Lung (tissue), 12 donors: ENCODE results near the gene COG1. TPM values are rescaled to one million over a fixed set of nuclear protein-coding genes. Genes with fewer than 3 reads are reported as not detected.

Experiments
- ATAC-seq: fragments of 200-7000 bp; cut with Tn5 transposase; one replicate; pipeline ENCODE4 v1.9.1; 2020; ENCODE audit warnings: moderate number of reproducible peaks; ENCODE audit not compliant: insufficient read depth, low FRiP score
- DNase-seq, 3 donors: peaks; one replicate each; pipeline ENCODE4 v3.0.0-alpha.2; 2013 to 2017
- H3K27ac ChIP-seq, 2 donors: one replicate each; pipeline ENCODE4 v1.5.1; 2013; ENCODE audit warnings: mild to moderate bottlenecking in 2 of 2, moderate library complexity in 2 of 2, control low read depth in 1 of 2, inconsistent platforms in 1 of 2, low read depth in 1 of 2, low read length in 1 of 2
- H3K27me3 ChIP-seq, 3 donors: one replicate each; pipeline ENCODE4 v1.5.1; 2013; ENCODE audit warnings: low read length in 2 of 3; ENCODE audit not compliant: control insufficient read depth in 3 of 3, insufficient read depth in 3 of 3
- H3K36me3 ChIP-seq, 4 donors: one replicate each; pipeline ENCODE4 v1.5.1; 2013; ENCODE audit warnings: low read length in 4 of 4, mild to moderate bottlenecking in 1 of 4, moderate library complexity in 1 of 4; ENCODE audit not compliant: control insufficient read depth in 4 of 4, insufficient read depth in 4 of 4
- H3K4me1 ChIP-seq, 5 donors: one replicate each; pipeline ENCODE4 v1.5.1; 2013; ENCODE audit warnings: low read length in 5 of 5, mild to moderate bottlenecking in 2 of 5, moderate library complexity in 1 of 5; ENCODE audit not compliant: control insufficient read depth in 5 of 5, insufficient read depth in 5 of 5
- H3K4me3 ChIP-seq: one replicate; pipeline ENCODE4 v1.5.1; 2013; ENCODE audit warnings: mild to moderate bottlenecking, control low read depth, moderate library complexity
- H3K9ac ChIP-seq, 2 donors: one replicate each; pipeline ENCODE4 v1.5.1; 2013; ENCODE audit warnings: low read length in 2 of 2, control low read depth in 1 of 2; ENCODE audit not compliant: insufficient read depth in 1 of 2
- H3K9me3 ChIP-seq, 4 donors: one replicate each; pipeline ENCODE4 v1.5.1; 2013; ENCODE audit warnings: low read length in 3 of 4, mild to moderate bottlenecking in 1 of 4, moderate library complexity in 1 of 4; ENCODE audit not compliant: control insufficient read depth in 4 of 4, insufficient read depth in 3 of 4
- WGBS, 2 donors: extraction: QIAGEN DNeasy Blood & Tissue Kit; methylation state at CpG; one replicate each; pipeline ENCODE4 v1.1.7; 2013; 5-methylcytosine and 5-hydroxymethylcytosine counted together
- polyA plus RNA-seq, 2 donors: library from polyadenylated mRNA; stranded (reverse); fragments of 200-250 nt; gene quantifications; one replicate each; pipeline ENCODE4 v1.2.1, GENCODE V29; 2013
- total RNA-seq, 2 donors: library from RNA; depleted of rRNA in 1 of 2; stranded (reverse); fragments of >200 nt in 1 of 2; gene quantifications; one replicate each; pipeline ENCODE4 v1.2.1, GENCODE V29; 2014 to 2021
- TF ChIP-seq, protein P1 (sequence below): IDR thresholded peaks from 2 replicates; pipeline ENCODE4 v1.5.1; 2012; ENCODE audit warnings: mild to moderate bottlenecking; ENCODE audit errors: control extremely low read depth, extremely low read depth
- donor health status: control.
- donor health status: control.
- donor health status: Bipolar disorder and iron deficiency.
- donor health status: healthy.
- donor health status: DM: yes; HTN: yes; CAD: no.

Gene COG1
- total and polyA plus RNA-seq, 4 donors = 13.3 to 41.2 (median 21.1) TPM

- TF ChIP-seq, protein P1, sequence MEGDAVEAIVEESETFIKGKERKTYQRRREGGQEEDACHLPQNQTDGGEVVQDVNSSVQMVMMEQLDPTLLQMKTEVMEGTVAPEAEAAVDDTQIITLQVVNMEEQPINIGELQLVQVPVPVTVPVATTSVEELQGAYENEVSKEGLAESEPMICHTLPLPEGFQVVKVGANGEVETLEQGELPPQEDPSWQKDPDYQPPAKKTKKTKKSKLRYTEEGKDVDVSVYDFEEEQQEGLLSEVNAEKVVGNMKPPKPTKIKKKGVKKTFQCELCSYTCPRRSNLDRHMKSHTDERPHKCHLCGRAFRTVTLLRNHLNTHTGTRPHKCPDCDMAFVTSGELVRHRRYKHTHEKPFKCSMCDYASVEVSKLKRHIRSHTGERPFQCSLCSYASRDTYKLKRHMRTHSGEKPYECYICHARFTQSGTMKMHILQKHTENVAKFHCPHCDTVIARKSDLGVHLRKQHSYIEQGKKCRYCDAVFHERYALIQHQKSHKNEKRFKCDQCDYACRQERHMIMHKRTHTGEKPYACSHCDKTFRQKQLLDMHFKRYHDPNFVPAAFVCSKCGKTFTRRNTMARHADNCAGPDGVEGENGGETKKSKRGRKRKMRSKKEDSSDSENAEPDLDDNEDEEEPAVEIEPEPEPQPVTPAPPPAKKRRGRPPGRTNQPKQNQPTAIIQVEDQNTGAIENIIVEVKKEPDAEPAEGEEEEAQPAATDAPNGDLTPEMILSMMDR = no peak
Observed at GRCh38 chr17:73208139-73208827, 15.4 kb downstream of the COG1 start.

GRCh38 chr17:73209436-73209835 lies 16.6 kb downstream of the COG1 start:
- Histone ChIP-seq H3K9me3 (no peaks in the 10 kb centered on the region), H3K4me1 (no peaks in the 10 kb centered on the region), H3K27me3 (no peaks in the 10 kb centered on the region), H3K36me3 (peaks cover 17 to 36% (median 25%) of the 10 kb centered on the region in 4 donors), H3K9ac (no peak overlapping the region), H3K4me3 (no peak overlapping the region), H3K27ac (no peak overlapping the region)
- no peak for ATAC-seq
- DNase-seq = no peak
- WGBS, 2 donors = 97 to 98% methylated on average over 13 of the region's 13 CpGs
- TF ChIP-seq, protein P1 = no peak

More at GRCh38 chr17:73208139-73208827, 15.4 kb downstream of the COG1 start:
- Histone ChIP-seq H3K4me3 (no peak overlapping the region), H3K27me3 (no peaks in the 10 kb centered on the region), H3K9ac (no peak overlapping the region), H3K27ac (no peak overlapping the region), H3K4me1 (peaks cover 0 to 5% (median 0%) of the 10 kb centered on the region in 5 donors), H3K9me3 (no peaks in the 10 kb centered on the region), H3K36me3 (peaks cover 26 to 38% (median 30%) of the 10 kb centered on the region in 4 donors)
- DNase-seq = no peak
- no peak for ATAC-seq
- WGBS, 2 donors = 93 to 94% methylated on average over 16 of the region's 16 CpGs

- ATAC-seq = no peak
- 75 to 82% methylated on average over 8 of the region's 8 CpGs for WGBS, 2 donors
- H3K36me3 ChIP-seq = peaks cover 14 to 36% (median 25%) of the 10 kb centered on the region in 4 donors
Observed at GRCh38 chr17:73210002-73210678, 17.3 kb downstream of the COG1 start.

More at GRCh38 chr17:73210002-73210678, 17.3 kb downstream of the COG1 start:
- Histone ChIP-seq H3K27ac (no peak overlapping the region), H3K9me3 (no peaks in the 10 kb centered on the region), H3K27me3 (no peaks in the 10 kb centered on the region), H3K4me3 (no peak overlapping the region), H3K4me1 (peaks cover 0 to under 1% (median 0%) of the 10 kb centered on the region in 5 donors), H3K9ac (no peak overlapping the region)
- no peak for DNase-seq
- TF ChIP-seq, protein P1 = no peak
